ENCODE measurements around the gene FAM83D. TPM values are rescaled to one million over a fixed set of nuclear protein-coding genes. Genes with fewer than 3 reads are reported as not detected.
"Not testable (repeated sequence)": the region's sequence is repeated elsewhere in the genome, so short reads cannot be mapped to it uniquely, and the experiment has no call there.

Gene FAM83D
- total and polyA plus RNA-seq, 2 experiments from 2014 or later = 33.3 to 91.3 TPM

- H3K9me2 ChIP-seq (ENCODE audit: insufficient read depth); DNase-seq (ENCODE audit: low spot score); H3K27ac ChIP-seq (ENCODE audit: low read depth); H3F3A ChIP-seq (replicated peaks; ENCODE audit: low read depth); H3K36me3 ChIP-seq (ENCODE audit: insufficient read depth); ATAC-seq; H3K9me3 Mint-ChIP-seq; H3K27me3 ChIP-seq (ENCODE audit: insufficient read depth); H3K4me3 ChIP-seq; H3K27me3 Mint-ChIP-seq (ENCODE audit: insufficient read depth, low read depth, poor library complexity); H3K27ac Mint-ChIP-seq; H3K4me3 Mint-ChIP-seq; H2AFZ ChIP-seq; H3K36me3 Mint-ChIP-seq (ENCODE audit: low read depth); H4K20me1 ChIP-seq (replicated peaks; ENCODE audit: insufficient read depth): not testable (repeated sequence)
- Histone ChIP-seq H3K4me1 (ENCODE audit: insufficient read depth) (peaks cover 10% of the 10 kb centered on the region), H3K4me2 (peak overlapping the region; percentile 80; the same call in 1 of the 2 replicates), H3K79me2 (replicated peaks; ENCODE audit: insufficient read depth) (peaks cover 29% of the 10 kb centered on the region)
- H3K4me1 Mint-ChIP-seq = peaks cover 14% of the 10 kb centered on the region; the same call in 2 of the 3 replicates
Observed at GRCh38 chr20:38960187-38960687, 34.0 kb downstream of the FAM83D start.

DNA sequence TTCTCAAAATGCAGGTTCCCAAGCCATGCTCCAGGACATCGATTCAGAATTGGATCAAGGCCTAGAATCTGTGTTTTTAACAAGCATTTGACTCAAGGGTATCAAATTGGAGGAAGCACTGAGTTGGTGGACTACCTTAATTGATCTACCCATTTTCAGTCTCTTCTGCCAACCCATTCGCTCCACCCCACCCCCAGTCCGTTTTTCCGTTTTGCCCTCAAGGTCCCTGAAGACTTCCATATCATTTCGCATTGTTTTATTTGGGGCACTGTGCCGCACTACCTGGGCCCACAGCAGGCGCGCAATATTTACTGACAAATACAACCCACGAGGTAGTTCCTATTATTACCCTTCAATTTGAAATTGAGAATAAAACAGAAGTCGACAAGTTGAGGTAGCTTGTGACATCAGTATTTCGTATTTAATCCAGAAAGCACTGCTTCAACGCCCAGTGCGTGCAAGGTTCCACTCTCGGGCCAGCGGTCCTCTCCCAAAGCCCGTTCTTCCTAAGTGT lies 35.4 kb downstream of the FAM83D start:
- Histone ChIP-seq H2AFZ (peak overlapping the region; percentile 18; the same call in 1 of the 2 replicates), H3K4me1 (ENCODE audit: insufficient read depth) (peaks cover 10% of the 10 kb centered on the region), H3K9me2 (ENCODE audit: insufficient read depth) (no peaks in the 10 kb centered on the region), H3K4me2 (peak overlapping the region; percentile 80), H3F3A (replicated peaks; ENCODE audit: low read depth) (0 out of 2 replicates have a peak, but pooled peaks cover under 1% of the 10 kb centered on the region), H3K27ac (ENCODE audit: low read depth) (peak overlapping the region; percentile 93), H3K36me3 (ENCODE audit: insufficient read depth) (no peaks in the 10 kb centered on the region), H3K27me3 (ENCODE audit: insufficient read depth) (no peaks in the 10 kb centered on the region), H3K4me3 (peak overlapping the region; percentile 67), H3K79me2 (replicated peaks; ENCODE audit: insufficient read depth) (peaks cover 42% of the 10 kb centered on the region), H4K20me1 (replicated peaks; ENCODE audit: insufficient read depth) (0 out of 2 replicates have a peak, but pooled peaks cover 3% of the 10 kb centered on the region)
- H3K4me3 Mint-ChIP-seq = peak overlapping the region; percentile 99
- TF ChIP-seq NANOG (IDR thresholded peaks at IDR 0.05; ENCODE audit: borderline replicate concordance) = no peak
- no peak for TF ChIP-seq STAT1 (IDR thresholded peaks at IDR 0.05; ENCODE audit: unreplicated experiment)
- no peak for TF ChIP-seq EZH2 (IDR thresholded peaks at IDR 0.05; ENCODE audit: low read depth, unreplicated experiment)
- TF ChIP-seq ZNF331 (CRISPR knock-in tag; IDR thresholded peaks at IDR 0.05; ENCODE audit: low read depth) = no peak
- TF ChIP-seq, protein P1, sequence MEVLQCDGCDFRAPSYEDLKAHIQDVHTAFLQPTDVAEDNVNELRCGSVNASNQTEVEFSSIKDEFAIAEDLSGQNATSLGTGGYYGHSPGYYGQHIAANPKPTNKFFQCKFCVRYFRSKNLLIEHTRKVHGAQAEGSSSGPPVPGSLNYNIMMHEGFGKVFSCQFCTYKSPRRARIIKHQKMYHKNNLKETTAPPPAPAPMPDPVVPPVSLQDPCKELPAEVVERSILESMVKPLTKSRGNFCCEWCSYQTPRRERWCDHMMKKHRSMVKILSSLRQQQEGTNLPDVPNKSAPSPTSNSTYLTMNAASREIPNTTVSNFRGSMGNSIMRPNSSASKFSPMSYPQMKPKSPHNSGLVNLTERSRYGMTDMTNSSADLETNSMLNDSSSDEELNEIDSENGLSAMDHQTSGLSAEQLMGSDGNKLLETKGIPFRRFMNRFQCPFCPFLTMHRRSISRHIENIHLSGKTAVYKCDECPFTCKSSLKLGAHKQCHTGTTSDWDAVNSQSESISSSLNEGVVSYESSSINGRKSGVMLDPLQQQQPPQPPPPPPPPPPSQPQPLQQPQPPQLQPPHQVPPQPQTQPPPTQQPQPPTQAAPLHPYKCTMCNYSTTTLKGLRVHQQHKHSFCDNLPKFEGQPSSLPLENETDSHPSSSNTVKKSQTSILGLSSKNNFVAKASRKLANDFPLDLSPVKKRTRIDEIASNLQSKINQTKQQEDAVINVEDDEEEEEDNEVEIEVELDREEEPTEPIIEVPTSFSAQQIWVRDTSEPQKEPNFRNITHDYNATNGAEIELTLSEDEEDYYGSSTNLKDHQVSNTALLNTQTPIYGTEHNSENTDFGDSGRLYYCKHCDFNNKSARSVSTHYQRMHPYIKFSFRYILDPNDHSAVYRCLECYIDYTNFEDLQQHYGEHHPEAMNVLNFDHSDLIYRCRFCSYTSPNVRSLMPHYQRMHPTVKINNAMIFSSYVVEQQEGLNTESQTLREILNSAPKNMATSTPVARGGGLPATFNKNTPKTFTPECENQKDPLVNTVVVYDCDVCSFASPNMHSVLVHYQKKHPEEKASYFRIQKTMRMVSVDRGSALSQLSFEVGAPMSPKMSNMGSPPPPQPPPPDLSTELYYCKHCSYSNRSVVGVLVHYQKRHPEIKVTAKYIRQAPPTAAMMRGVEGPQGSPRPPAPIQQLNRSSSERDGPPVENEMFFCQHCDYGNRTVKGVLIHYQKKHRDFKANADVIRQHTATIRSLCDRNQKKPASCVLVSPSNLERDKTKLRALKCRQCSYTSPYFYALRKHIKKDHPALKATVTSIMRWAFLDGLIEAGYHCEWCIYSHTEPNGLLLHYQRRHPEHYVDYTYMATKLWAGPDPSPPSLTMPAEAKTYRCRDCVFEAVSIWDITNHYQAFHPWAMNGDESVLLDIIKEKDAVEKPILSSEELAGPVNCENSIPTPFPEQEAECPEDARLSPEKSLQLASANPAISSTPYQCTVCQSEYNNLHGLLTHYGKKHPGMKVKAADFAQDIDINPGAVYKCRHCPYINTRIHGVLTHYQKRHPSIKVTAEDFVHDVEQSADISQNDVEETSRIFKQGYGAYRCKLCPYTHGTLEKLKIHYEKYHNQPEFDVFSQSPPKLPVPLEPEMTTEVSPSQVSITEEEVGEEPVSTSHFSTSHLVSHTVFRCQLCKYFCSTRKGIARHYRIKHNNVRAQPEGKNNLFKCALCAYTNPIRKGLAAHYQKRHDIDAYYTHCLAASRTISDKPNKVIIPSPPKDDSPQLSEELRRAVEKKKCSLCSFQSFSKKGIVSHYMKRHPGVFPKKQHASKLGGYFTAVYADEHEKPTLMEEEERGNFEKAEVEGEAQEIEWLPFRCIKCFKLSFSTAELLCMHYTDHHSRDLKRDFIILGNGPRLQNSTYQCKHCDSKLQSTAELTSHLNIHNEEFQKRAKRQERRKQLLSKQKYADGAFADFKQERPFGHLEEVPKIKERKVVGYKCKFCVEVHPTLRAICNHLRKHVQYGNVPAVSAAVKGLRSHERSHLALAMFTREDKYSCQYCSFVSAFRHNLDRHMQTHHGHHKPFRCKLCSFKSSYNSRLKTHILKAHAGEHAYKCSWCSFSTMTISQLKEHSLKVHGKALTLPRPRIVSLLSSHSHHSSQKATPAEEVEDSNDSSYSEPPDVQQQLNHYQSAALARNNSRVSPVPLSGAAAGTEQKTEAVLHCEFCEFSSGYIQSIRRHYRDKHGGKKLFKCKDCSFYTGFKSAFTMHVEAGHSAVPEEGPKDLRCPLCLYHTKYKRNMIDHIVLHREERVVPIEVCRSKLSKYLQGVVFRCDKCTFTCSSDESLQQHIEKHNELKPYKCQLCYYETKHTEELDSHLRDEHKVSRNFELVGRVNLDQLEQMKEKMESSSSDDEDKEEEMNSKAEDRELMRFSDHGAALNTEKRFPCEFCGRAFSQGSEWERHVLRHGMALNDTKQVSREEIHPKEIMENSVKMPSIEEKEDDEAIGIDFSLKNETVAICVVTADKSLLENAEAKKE (CRISPR knock-in tag; IDR thresholded peaks at IDR 0.05) = no peak
- TF ChIP-seq JUNB (IDR thresholded peaks at IDR 0.05; ENCODE audit: unreplicated experiment) = no peak
- H3K36me3 Mint-ChIP-seq (ENCODE audit: low read depth) = peaks cover 4% of the 10 kb centered on the region; the same call in 2 of the 3 replicates
- peaks cover 14% of the 10 kb centered on the region for H3K4me1 Mint-ChIP-seq
- ATAC-seq (peak; percentile 22), DNase-seq (ENCODE audit: low spot score) (peak; percentile 37)
- H3K27me3 Mint-ChIP-seq (ENCODE audit: insufficient read depth, low read depth, poor library complexity) = peaks cover 6% of the 10 kb centered on the region
- H3K9me3 Mint-ChIP-seq = no peaks in the 10 kb centered on the region; the same call in 2 of the 3 replicates
- H3K27ac Mint-ChIP-seq = peak overlapping the region; percentile 99

All from GM23338 (cell line).